ENCODE measurements around the gene MAML2.

MAML2 gene

GRCh38 chr11:96265220-96265737, 77.7 kb downstream of the MAML2 start:
- TF ChIP-seq CTCF (IDR thresholded peaks at IDR 0.05) (no peak), ZFX (IDR thresholded peaks at IDR 0.05; ENCODE audit: borderline replicate concordance) (no peak)
- no peak overlapping the region for H3K27ac ChIP-seq

- no peak for TF ChIP-seq CTCF (IDR thresholded peaks at IDR 0.05)
- no peak for TF ChIP-seq ZFX (IDR thresholded peaks at IDR 0.05; ENCODE audit: borderline replicate concordance)
- H3K27ac ChIP-seq = no peak overlapping the region
These were observed 78.6 kb downstream of the MAML2 start for GRCh38 chr11:96264364-96264763.

GRCh38 chr11:96263238-96263763, 79.7 kb downstream of the MAML2 start:
- TF ChIP-seq ZFX (IDR thresholded peaks at IDR 0.05; ENCODE audit: borderline replicate concordance) = no peak
- TF ChIP-seq CTCF (IDR thresholded peaks at IDR 0.05) = no peak
- no peak overlapping the region for H3K27ac ChIP-seq

- no peak overlapping the region for H3K27ac ChIP-seq
- TF ChIP-seq ZFX (IDR thresholded peaks at IDR 0.05; ENCODE audit: borderline replicate concordance) (no peak), CTCF (IDR thresholded peaks at IDR 0.05) (no peak)
These were observed 82.5 kb downstream of the MAML2 start for GRCh38 chr11:96260532-96260931.

GRCh38 chr11:96260067-96260511, 82.9 kb downstream of the MAML2 start:
- no peak overlapping the region for H3K27ac ChIP-seq
- TF ChIP-seq ZFX (IDR thresholded peaks at IDR 0.05; ENCODE audit: borderline replicate concordance) (no peak), CTCF (IDR thresholded peaks at IDR 0.05) (no peak)

GRCh38 chr11:96259134-96259830, 83.7 kb downstream of the MAML2 start:
- no peak overlapping the region for H3K27ac ChIP-seq
- no peak for TF ChIP-seq CTCF (IDR thresholded peaks at IDR 0.05)
- no peak for TF ChIP-seq ZFX (IDR thresholded peaks at IDR 0.05; ENCODE audit: borderline replicate concordance)

All from 22Rv1 (cell line).